Measurements from ENCODE around the gene ALOX12.

GRCh38 chr17:7029096-7029495 lies 33.2 kb downstream of the ALOX12 start:
- TF ChIP-seq, protein P1, sequence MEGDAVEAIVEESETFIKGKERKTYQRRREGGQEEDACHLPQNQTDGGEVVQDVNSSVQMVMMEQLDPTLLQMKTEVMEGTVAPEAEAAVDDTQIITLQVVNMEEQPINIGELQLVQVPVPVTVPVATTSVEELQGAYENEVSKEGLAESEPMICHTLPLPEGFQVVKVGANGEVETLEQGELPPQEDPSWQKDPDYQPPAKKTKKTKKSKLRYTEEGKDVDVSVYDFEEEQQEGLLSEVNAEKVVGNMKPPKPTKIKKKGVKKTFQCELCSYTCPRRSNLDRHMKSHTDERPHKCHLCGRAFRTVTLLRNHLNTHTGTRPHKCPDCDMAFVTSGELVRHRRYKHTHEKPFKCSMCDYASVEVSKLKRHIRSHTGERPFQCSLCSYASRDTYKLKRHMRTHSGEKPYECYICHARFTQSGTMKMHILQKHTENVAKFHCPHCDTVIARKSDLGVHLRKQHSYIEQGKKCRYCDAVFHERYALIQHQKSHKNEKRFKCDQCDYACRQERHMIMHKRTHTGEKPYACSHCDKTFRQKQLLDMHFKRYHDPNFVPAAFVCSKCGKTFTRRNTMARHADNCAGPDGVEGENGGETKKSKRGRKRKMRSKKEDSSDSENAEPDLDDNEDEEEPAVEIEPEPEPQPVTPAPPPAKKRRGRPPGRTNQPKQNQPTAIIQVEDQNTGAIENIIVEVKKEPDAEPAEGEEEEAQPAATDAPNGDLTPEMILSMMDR (IDR thresholded peaks at IDR 0.05), result no peak
- TF ChIP-seq ZFX (IDR thresholded peaks at IDR 0.05; ENCODE audit: borderline replicate concordance), result no peak
